Upper lobe of left lung (tissue), 4 donors: ENCODE data around the gene CLEC4A.

Experiments
- EP300 ChIP-seq, 4 donors: sonication (generic); formaldehyde crosslinking; IDR thresholded peaks; one replicate each; pipeline ENCODE4 v1.5.1; 2017; ENCODE audit warnings: antibody characterized with exemption in 4 of 4, control low read depth in 2 of 4
- POLR2AphosphoS5 ChIP-seq, 2 donors: sonication (generic); formaldehyde crosslinking; IDR thresholded peaks; one replicate each; pipeline ENCODE4 v1.5.1; 2017; ENCODE audit warnings: antibody characterized with exemption in 2 of 2

DNA sequence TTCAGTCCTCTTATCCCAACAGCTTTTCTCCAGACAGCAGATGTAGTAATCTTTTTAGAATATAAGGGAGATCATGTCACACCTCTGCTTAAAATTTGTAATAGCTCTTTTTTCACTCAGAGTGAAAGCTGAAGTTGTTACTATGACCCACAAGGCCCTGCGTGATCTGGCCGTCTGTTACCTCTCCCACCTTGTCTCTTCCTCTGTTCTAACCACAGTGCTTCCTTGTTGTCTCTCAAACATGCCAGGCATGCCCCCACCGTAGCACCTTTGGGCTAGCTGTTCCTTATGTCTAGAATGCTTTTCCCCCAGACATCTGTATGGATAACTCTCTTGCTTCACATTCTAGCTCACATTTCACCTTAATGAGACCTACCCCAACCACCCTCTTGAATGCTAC lies 34.8 kb upstream of the CLEC4A start:
- TF ChIP-seq EP300 (IDR thresholded peaks at IDR 0.05), result no peak
- no peak for TF ChIP-seq POLR2AphosphoS5 (IDR thresholded peaks at IDR 0.05)
